BE2C (cell line): ENCODE measurements around the gene ELMOD1.

Experiments used
- DNase-seq: peaks from one replicate; pipeline ENCODE4 v3.0.0-alpha.2; 2020
- H3K27me3 ChIP-seq: fragments of 250-450 bp; sonication (Bioruptor Pico); 2 replicates; pipeline ENCODE4 v1.5.1; 2020; ENCODE audit warnings: mild to moderate bottlenecking
- H3K36me3 ChIP-seq: fragments of 250-450 bp; sonication (Bioruptor Pico); 2 replicates; pipeline ENCODE4 v1.5.1; 2020; ENCODE audit warnings: mild to moderate bottlenecking
- H3K4me1 ChIP-seq: fragments of 250-450 bp; sonication (Bioruptor Pico); 2 replicates; pipeline ENCODE4 v1.5.1; 2020
- H3K4me3 ChIP-seq: 2 replicates; pipeline ENCODE4 v1.5.1; 2011; ENCODE audit warnings: low read depth, low read length
- H3K9me3 ChIP-seq: fragments of 250-450 bp; sonication (Bioruptor Pico); 2 replicates; pipeline ENCODE4 v1.5.1; 2020
- TF ChIP-seq, protein P1 (sequence below): IDR thresholded peaks from 2 replicates; pipeline ENCODE4 v1.5.1; 2012; ENCODE audit warnings: mild to moderate bottlenecking, low read depth, low read length

The ELMOD1 gene

DNA sequence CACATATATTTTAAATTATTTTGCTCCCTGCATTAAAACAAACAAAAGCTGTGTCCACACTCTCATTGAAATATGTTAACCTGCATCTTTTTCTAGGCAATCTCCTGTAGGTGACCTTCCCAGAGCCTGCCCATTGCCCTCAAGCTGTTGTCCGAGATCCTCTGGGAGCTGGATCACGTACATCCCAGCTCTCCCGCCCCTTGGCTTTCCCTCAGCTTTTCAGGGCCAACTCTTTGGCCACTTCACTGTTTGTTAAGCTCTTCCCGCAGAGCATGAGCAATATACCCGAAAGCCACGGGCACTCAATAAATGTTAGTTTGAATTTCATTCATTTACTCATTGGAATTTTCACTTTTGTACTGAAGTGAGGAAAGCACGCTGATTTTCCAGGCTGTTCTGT lies 32.2 kb downstream of the ELMOD1 start:
- H3K36me3 ChIP-seq, result no peaks in the 10 kb centered on the region
- peaks cover 55% of the 10 kb centered on the region for H3K27me3 ChIP-seq
- no peak for DNase-seq
- H3K4me3 ChIP-seq, result no peak overlapping the region
- TF ChIP-seq, protein P1, sequence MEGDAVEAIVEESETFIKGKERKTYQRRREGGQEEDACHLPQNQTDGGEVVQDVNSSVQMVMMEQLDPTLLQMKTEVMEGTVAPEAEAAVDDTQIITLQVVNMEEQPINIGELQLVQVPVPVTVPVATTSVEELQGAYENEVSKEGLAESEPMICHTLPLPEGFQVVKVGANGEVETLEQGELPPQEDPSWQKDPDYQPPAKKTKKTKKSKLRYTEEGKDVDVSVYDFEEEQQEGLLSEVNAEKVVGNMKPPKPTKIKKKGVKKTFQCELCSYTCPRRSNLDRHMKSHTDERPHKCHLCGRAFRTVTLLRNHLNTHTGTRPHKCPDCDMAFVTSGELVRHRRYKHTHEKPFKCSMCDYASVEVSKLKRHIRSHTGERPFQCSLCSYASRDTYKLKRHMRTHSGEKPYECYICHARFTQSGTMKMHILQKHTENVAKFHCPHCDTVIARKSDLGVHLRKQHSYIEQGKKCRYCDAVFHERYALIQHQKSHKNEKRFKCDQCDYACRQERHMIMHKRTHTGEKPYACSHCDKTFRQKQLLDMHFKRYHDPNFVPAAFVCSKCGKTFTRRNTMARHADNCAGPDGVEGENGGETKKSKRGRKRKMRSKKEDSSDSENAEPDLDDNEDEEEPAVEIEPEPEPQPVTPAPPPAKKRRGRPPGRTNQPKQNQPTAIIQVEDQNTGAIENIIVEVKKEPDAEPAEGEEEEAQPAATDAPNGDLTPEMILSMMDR, result no peak
- H3K4me1 ChIP-seq, result no peaks in the 10 kb centered on the region
- H3K9me3 ChIP-seq, result no peaks in the 10 kb centered on the region

DNA sequence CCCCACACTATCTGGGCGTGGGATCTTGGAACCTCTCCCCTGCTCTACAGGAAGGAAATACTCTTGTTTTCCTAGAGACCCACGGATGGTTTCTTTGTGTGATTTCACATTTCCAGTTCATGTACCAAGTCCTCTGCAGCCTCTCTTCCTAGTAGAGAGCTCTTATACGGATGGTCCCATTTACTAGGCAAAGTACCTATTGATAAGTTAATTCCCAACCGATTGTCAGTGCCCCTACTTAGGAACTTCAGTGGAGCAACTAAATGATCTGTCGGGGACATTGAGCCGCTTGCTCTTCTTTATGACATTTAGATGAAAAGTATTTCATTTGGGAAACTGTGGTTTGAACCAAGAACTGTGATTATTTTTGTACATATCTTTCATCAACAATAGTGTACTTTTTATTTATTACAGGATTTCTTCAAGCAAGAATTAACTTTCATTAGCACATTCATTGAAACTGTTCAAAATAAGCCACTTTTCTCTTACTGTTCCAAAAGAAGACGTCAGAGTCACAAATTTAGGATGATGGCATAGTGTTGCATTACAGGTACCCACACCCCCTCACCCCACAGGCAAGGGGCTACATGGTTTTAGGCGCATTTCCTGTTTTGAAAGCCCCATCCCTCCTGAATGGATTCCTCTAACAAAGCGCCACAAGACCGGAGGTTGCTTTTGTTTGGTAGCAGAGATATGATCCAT lies 34.2 kb downstream of the ELMOD1 start:
- Histone ChIP-seq H3K4me1 (no peaks in the 10 kb centered on the region), H3K4me3 (no peak overlapping the region), H3K27me3 (peaks cover 52% of the 10 kb centered on the region), H3K9me3 (no peaks in the 10 kb centered on the region), H3K36me3 (no peaks in the 10 kb centered on the region)
- no peak for DNase-seq
- TF ChIP-seq, protein P1, result no peak

DNA sequence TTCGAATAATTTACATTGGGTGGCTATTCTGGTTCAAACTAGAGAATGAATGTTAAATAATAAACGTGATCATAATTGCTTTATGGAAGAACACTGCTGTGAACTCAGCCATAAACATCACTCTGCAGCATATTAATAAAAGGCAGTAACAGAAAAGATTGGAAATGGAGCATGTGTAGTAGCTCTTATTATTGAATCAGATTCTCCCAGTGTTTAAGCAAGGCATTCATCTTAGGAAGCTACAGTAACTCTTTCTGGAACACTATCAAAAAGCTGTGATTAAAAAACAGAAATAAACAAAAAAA lies 34.7 kb downstream of the ELMOD1 start:
- no peak overlapping the region for H3K4me3 ChIP-seq
- no peaks in the 10 kb centered on the region for H3K36me3 ChIP-seq
- no peaks in the 10 kb centered on the region for H3K4me1 ChIP-seq
- peaks cover 57% of the 10 kb centered on the region for H3K27me3 ChIP-seq
- H3K9me3 ChIP-seq, result no peaks in the 10 kb centered on the region
- DNase-seq, result no peak
- TF ChIP-seq, protein P1, result no peak

DNA sequence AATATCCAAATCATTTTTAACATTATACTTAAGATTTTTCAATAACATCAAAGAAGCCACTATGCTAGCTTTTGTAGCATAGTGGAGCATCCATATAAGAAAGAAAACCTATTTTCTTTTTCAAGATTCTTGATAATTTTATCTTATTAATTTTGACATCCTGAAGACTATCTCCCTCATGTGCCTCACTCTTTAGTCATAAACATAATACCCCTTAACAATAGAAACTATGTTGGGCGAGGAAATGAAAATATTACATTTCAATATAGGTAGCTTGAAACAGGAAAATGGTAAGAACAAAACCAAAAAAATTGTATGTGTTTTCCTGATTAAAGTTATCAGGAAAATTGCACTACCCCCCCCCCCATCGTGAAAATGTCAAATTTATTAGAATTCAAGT lies 40.1 kb downstream of the ELMOD1 start:
- Histone ChIP-seq H3K36me3 (no peaks in the 10 kb centered on the region), H3K4me1 (no peaks in the 10 kb centered on the region), H3K9me3 (no peaks in the 10 kb centered on the region), H3K27me3 (peaks cover 81% of the 10 kb centered on the region), H3K4me3 (no peak overlapping the region)
- DNase-seq, result no peak
- TF ChIP-seq, protein P1, result no peak

DNA sequence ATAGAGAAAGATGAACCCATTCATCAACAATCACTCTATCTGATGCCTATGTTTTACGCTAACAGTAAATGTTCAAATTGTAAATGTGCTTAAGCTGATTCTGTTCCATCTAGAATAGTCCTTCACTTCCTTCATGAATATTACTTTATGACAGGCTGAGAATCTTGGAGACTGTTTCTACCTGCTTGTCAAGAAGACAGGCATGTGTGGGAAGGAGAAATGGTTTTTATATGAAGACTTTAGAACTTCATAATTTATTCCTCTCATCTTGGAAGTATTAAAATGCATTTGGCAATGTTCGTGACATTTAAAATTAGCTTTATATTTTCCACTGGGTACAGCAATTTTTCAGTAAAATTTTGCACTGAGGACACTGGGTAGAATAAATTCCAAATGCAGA lies 41.0 kb downstream of the ELMOD1 start:
- TF ChIP-seq, protein P1, result no peak
- H3K9me3 ChIP-seq, result no peaks in the 10 kb centered on the region
- no peak for DNase-seq
- no peaks in the 10 kb centered on the region for H3K36me3 ChIP-seq
- H3K4me3 ChIP-seq, result no peak overlapping the region
- H3K27me3 ChIP-seq, result peaks cover 80% of the 10 kb centered on the region
- H3K4me1 ChIP-seq, result no peaks in the 10 kb centered on the region

DNA sequence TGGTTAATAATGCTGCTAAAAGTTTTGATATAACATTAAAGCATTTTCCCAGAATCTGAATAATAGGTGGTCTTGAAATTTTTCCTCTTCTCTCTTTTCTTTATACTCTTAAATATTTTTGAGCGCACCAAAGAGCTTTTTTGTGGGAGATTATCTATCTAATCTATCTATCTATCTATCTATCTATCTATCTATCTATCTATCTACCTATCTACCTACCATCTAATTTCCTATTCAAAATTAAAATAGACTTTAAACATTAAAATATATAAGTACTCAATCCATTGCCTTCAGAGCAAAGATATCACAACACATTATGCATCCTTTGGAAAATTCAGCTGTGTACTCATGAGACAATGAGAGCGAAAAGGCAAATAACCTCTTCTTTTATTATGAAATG lies 55.8 kb downstream of the ELMOD1 start:
- TF ChIP-seq, protein P1, result no peak
- Histone ChIP-seq H3K9me3 (no peaks in the 10 kb centered on the region; the same call in 1 of the 2 replicates), H3K4me1 (no peaks in the 10 kb centered on the region), H3K4me3 (no peak overlapping the region), H3K27me3 (peaks cover 29% of the 10 kb centered on the region), H3K36me3 (no peaks in the 10 kb centered on the region)
- no peak for DNase-seq
